NT2/D1 (cell line): ENCODE data around the gene PSIP1.
"Not testable (repeated sequence)": the region's sequence is repeated elsewhere in the genome, so short reads cannot be mapped to it uniquely, and the experiment has no call there.

Experiments used
- DNase-seq: peaks from one replicate; pipeline ENCODE4 v3.0.0-alpha.2; 2011; ENCODE audit warnings: low read depth, low spot score
- H3K27me3 ChIP-seq: 2 replicates; pipeline ENCODE4 v1.6.0; 2011; ENCODE audit warnings: mild to moderate bottlenecking; ENCODE audit not compliant: insufficient read length, insufficient read depth
- H3K36me3 ChIP-seq: 2 replicates; pipeline ENCODE4 v1.6.1; 2011; ENCODE audit warnings: mild to moderate bottlenecking, low read length, mixed read lengths; ENCODE audit not compliant: insufficient read depth, insufficient read length
- H3K4me1 ChIP-seq: 2 replicates; pipeline ENCODE4 v1.5.1; 2011; ENCODE audit not compliant: insufficient read depth, insufficient read length
- H3K4me3 ChIP-seq: 2 replicates; pipeline ENCODE4 v1.5.1; 2011; ENCODE audit warnings: low read depth; ENCODE audit not compliant: insufficient read length
- H3K9ac ChIP-seq: 2 replicates; pipeline ENCODE4 v1.6.0; 2011; ENCODE audit warnings: low read depth; ENCODE audit not compliant: insufficient read length
- H3K9me3 ChIP-seq: 2 replicates; pipeline ENCODE4 v1.5.1; 2011; ENCODE audit warnings: mild to moderate bottlenecking, low read length; ENCODE audit not compliant: insufficient read depth
- SUZ12 ChIP-seq: IDR thresholded peaks from 2 replicates; pipeline ENCODE4 v1.6.1; 2011; ENCODE audit not compliant: insufficient read length, insufficient read depth; ENCODE audit errors: extremely low read depth
- YY1 ChIP-seq: IDR thresholded peaks from 2 replicates; pipeline ENCODE4 v1.6.1; 2011; ENCODE audit not compliant: insufficient read length, insufficient read depth
- ZNF274 ChIP-seq: IDR thresholded peaks from 2 replicates; pipeline ENCODE4 v1.6.1; 2011; ENCODE audit warnings: mild to moderate bottlenecking, low read depth, low read length

The PSIP1 gene

GRCh38 chr9:15430920-15431844, 79.6 kb downstream of the PSIP1 start:
- no peak for DNase-seq
- TF ChIP-seq SUZ12 (no peak), YY1 (no peak), ZNF274 (no peak)
- H3K9ac ChIP-seq = no peak overlapping the region
- H3K4me3 ChIP-seq = no peak overlapping the region
- no peaks in the 10 kb centered on the region for H3K27me3 ChIP-seq
- H3K36me3 ChIP-seq = peaks cover 82% of the 10 kb centered on the region
- peaks cover under 1% of the 10 kb centered on the region; the same call in 1 of the 2 replicates for H3K9me3 ChIP-seq
- H3K4me1 ChIP-seq = peaks cover 4% of the 10 kb centered on the region

- H3K4me3 ChIP-seq, H3K27me3 ChIP-seq, H3K4me1 ChIP-seq, H3K9me3 ChIP-seq, DNase-seq, H3K9ac ChIP-seq: not testable (repeated sequence)
- H3K36me3 ChIP-seq = peaks cover 76% of the 10 kb centered on the region
Measured at GRCh38 chr9:15427702-15428101, 83.1 kb downstream of the PSIP1 start.

DNA sequence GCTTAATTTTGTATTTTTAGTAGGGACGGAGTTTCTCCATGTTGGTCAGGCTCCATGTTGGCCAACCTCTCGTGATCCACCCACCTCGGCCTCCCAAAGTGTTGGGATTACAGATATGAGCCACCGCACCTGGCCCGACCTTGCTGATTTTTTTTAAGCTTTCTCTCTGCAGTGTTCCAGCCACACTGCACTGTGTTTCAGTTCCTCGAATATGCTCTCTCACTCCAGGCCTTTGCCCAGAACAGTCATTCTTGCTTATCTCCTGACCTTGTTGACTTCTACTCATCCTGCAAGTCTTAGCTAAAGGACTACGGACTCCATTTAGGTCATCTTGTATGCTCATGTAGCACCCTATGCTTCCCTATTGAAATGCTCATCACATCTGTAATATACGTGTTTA, 84.8 kb downstream of the PSIP1 start:
- no peaks in the 10 kb centered on the region for H3K27me3 ChIP-seq
- no peak for DNase-seq
- no peak overlapping the region for H3K4me3 ChIP-seq
- peaks cover 64% of the 10 kb centered on the region for H3K36me3 ChIP-seq
- H3K9me3 ChIP-seq = no peaks in the 10 kb centered on the region
- no peak for TF ChIP-seq YY1
- TF ChIP-seq ZNF274 = no peak
- no peak for TF ChIP-seq SUZ12
- H3K9ac ChIP-seq = no peak overlapping the region
- peaks cover 4% of the 10 kb centered on the region for H3K4me1 ChIP-seq

DNA sequence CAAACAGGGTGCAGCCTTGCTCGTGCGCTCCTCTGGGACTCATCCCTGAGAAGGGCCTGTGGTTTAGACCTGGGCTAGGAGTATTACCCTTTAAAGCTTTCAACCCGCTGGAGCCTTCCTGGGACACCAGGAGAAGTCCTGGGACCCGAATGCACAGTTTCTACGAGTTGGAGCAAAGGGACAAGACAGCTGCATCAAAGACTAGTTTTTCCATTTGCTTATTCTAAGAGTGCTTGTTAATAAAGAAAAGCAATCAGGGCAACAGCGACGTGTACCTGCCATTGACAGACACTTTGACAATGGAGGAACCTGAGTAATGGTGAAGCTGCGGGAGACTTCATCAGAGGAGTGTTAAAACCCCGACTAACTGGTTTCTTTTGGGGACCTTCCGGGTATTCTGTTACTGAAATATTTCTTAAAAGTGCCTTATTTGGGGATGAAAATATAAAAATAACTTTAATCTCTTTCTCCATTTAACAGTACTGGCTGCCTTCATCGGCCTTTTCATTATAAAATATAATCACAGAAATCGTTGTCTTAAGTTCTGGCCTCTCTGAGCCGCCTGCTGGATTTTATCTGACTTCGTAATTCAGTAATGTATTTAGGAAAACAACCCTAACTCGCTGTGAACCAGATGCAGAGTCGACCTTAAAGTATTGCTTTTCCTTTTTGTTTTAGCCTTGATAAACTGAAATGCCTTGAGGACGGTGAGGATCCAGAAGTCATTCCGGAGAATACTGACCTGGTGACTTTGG, 87.4 kb downstream of the PSIP1 start:
- Histone ChIP-seq H3K36me3 (peaks cover 45% of the 10 kb centered on the region), H3K4me3 (peak overlapping the region; percentile 95), H3K4me1 (no peaks in the 10 kb centered on the region), H3K27me3 (no peaks in the 10 kb centered on the region), H3K9me3 (no peaks in the 10 kb centered on the region), H3K9ac (peak overlapping the region; percentile 98)
- TF ChIP-seq YY1 (no peak), ZNF274 (no peak), SUZ12 (no peak)
- no peak for DNase-seq

- H3K4me1 ChIP-seq = no peaks in the 10 kb centered on the region
- H3K9me3 ChIP-seq = no peaks in the 10 kb centered on the region
- TF ChIP-seq SUZ12 (no peak), YY1 (peak; percentile 82)
- H3K4me3 ChIP-seq = peak within 1 kb of the TSS; percentile 95
- peaks cover 37% of the 10 kb centered on the region for H3K36me3 ChIP-seq
- H3K27me3 ChIP-seq = no peaks in the 10 kb centered on the region
- H3K9ac ChIP-seq = peak within 1 kb of the TSS; percentile 98
- peak; percentile 94 for DNase-seq
Measured at GRCh38 chr9:15422372-15423230, 88.2 kb downstream of the PSIP1 start, which contains the start of gene SNAPC3. Gene SNAPC3, plus strand, starts transcription at chr9:15422876. Its CDS starts 4 bp downstream, at chr9:15422880.

DNA sequence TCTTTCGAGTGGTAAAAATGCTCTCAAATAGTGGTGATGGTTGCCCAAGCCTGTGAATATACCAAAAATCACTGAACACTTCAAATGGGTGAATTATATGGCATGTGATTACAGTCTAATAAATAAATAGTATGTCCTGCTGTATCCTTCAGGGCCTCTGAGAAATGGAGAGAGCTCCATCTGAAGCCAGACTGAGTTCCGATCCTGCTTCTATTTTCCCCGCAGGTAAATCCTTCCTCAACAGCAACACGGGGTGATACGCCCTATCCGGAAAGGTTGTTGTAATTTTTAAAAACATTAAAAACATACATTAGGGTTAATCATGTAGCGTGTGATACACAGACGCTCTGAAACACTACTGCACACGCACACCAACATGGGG, 88.8 kb downstream of the PSIP1 start:
- DNase-seq = no peak

GRCh38 chr9:15421532-15421931, 89.2 kb downstream of the PSIP1 start:
- H3K4me1 ChIP-seq = no peaks in the 10 kb centered on the region
- H3K4me3 ChIP-seq = no peak overlapping the region
- H3K9ac ChIP-seq = no peak overlapping the region
- TF ChIP-seq SUZ12 (no peak), ZNF274 (no peak), YY1 (no peak)
- DNase-seq = no peak
- peaks cover 26% of the 10 kb centered on the region for H3K36me3 ChIP-seq
- no peaks in the 10 kb centered on the region for H3K27me3 ChIP-seq
- H3K9me3 ChIP-seq = no peaks in the 10 kb centered on the region

More for the DNA sequence above, 88.8 kb downstream of the PSIP1 start:
- TF ChIP-seq SUZ12 (no peak), ZNF274 (no peak), YY1 (no peak)
- Histone ChIP-seq H3K4me1 (no peaks in the 10 kb centered on the region), H3K9ac (peak overlapping the region; percentile 92), H3K4me3 (peak overlapping the region; percentile 95), H3K36me3 (peaks cover 31% of the 10 kb centered on the region), H3K27me3 (no peaks in the 10 kb centered on the region), H3K9me3 (no peaks in the 10 kb centered on the region)
